T-helper 1 cell (primary cell): ENCODE measurements around the gene SIGLEC6.

Experiments
- DNase-seq, 5 donors: peaks; one replicate each; pipeline ENCODE4 v3.0.0-alpha.2; 2012 to 2020

Gene SIGLEC6

DNA sequence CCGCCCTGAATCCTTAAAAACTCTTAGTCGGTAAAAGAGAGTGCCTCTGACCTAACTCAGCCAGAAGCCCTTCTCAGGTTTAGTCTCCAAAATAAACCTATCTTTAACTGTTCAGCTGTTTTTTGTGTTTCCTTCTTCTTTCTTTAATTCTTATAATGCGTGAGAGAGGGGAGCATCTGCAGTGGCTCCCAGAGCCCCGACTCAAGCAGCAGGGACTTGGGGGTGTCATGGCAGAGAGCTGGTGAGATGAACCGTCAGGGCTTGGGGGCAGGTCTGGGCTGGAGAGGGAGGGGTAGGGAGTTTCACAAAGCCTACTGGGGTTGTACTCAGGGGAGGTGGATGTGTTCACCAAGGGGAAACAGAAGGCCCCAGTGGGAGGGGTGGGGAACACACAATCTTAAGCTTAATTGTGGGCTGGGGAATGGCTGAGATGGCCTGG lies 16.8 kb upstream of the SIGLEC6 start:
- DNase-seq = no peak

DNA sequence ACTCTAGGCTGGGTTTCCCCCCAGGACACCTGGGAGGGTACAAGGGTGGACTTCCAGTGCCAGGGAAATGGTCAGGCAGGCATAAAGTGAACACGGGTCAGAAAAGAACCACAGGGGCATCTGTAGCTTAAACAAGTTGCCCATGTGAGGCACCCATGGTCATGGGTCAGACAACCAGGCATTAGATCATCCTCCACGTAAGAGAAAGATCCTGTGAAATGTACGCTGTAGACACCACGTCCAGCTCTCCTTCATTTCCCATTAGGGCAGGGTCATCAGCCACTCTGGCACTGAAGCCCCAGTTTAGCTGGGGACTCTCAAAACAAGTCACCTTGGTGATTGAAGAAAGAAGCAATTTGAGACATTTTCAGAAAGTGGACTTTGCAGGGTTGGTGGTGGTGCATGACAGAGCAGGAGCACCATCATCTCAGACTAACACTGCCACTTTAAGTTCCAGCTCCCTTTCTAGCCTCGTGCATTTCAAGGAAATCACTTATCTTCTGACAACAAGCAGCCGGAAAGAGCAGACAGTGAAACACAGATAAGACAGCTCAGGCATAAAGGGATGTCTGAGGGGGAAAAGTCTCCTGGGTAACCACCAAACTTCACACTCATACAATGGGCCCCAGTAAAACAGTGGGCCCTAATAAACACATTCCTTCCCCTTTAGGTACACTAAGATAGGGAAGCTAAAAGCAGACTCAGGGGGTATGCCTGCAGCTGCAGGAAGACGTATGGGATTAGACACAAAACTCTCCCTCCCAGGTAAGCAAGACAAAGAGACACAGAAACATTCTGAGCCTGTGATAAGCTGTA lies 16.1 kb upstream of the SIGLEC6 start:
- peak in 1 of 5 donors; percentile 9 for DNase-seq

GRCh38 chr19:51546650-51547396 lies 15.4 kb upstream of the SIGLEC6 start:
- peak in 1 of 5 donors; percentile 22 for DNase-seq

DNA sequence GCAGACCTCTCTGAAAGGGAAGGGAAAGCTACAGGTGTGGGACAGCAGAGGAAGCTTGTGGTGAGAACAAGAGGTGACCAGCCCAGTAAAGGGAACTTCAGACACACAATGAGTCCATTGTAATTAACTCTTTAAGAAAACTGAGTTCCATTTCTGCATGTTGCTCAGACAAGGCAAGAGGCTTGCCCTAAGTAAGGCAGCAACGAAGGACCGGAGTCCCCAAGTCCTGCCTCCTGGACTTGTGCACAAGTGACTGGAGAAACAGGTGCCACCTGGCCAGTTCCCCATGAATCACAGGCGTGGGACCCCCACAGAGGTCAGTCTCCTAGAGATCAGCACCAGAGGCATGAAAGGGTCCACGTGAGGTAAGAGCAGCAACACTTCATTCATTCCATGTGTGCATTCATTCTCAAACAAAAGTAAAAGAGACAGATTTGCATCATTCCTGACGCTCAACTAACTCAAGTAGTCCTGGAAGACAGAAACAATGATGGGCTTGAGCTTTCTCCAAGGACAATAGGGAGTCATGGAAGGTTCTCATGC lies 14.7 kb upstream of the SIGLEC6 start:
- no peak for DNase-seq

- DNase-seq = no peak
Observed at GRCh38 chr19:51544038-51544437, 12.6 kb upstream of the SIGLEC6 start.

DNA sequence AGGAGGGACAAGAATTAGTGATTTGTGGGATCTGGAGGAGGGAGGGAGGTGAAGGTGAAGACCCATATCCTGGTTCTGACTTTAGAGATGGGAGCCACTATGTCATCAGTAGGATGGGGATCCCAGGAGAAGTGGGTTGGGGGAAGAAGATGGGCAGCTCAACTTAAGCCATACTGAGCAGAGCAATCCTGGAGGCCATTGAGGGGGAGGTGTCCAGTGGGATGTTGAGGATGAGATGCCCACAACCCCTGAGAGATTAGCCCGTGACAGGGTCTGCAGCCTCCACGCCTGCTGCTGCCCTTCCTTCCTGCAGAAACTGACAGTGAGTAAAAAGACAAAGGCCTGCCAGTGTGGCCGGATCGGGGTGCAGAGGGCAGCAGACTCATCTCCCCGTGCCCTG lies 11.2 kb upstream of the SIGLEC6 start:
- no peak for DNase-seq

DNA sequence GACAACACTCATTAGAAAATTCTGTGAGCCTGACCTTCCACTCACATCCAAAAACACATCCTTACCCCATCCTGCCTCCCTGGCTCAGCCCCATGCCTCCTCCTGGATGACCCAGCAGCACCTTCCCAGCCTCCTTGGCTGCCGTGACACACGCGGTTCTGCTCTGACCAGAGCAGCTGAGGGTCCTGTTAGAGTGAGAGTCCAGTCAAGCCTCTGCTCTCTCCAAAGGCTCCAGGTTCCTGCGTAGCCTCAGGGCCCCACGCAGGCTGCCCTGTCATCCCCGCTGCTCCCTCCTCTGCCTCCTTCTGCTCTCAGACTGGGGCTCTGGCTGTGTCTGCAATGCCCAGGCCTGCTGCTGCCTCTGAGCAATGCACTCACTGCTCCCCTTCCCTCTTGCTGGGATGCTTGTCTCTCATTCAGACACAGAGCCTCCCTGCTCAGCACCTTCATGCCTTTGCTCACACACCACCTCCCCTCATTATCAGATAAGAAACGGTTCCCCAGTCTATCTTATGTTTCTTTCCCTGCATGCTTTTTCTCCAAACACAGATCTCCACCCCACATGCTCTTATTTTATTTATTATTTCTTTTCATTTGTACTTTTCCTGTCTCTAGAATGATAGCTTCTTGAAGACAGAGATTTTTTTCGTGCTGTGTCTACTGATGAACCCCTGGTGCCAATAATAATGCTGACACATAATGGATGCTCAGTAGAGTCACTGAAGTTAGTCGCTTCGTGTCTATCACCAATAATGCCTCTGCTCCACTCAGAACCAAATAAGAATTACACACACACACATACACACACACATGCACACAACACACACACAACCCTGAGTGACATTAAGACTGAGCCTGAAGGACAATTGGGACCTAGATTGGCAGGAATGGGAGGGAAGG lies 10.2 kb upstream of the SIGLEC6 start:
- DNase-seq = no peak

- no peak for DNase-seq
Observed at GRCh38 chr19:51539821-51540366, 8.4 kb upstream of the SIGLEC6 start.

DNA sequence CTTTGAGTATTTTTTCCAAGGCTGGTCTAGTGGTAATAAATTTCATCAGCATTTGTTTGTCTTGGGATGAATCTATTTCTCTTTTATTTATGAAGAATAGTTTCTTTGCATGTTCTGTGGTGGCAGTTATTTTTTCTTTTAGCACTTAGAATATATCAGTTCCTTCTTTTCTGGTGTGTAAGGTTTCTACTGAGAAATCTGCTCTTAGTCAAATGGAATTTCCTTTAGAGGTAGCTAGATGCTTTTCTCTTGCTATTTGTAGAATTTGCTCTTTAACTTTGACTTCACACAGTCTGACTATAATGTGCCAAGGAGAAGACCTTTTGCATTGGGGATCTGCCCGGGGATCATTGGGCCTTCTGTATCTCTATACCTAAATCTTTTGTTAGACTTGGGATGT lies 4.1 kb upstream of the SIGLEC6 start:
- no peak for DNase-seq

GRCh38 chr19:51530616-51531015 lies 854 bp downstream of the SIGLEC6 start:
- DNase-seq = no peak

- DNase-seq = no peak
Observed at GRCh38 chr19:51529301-51529700, 2.2 kb downstream of the SIGLEC6 start.

GRCh38 chr19:51525651-51526050 lies 5.8 kb downstream of the SIGLEC6 start:
- DNase-seq = no peak

DNA sequence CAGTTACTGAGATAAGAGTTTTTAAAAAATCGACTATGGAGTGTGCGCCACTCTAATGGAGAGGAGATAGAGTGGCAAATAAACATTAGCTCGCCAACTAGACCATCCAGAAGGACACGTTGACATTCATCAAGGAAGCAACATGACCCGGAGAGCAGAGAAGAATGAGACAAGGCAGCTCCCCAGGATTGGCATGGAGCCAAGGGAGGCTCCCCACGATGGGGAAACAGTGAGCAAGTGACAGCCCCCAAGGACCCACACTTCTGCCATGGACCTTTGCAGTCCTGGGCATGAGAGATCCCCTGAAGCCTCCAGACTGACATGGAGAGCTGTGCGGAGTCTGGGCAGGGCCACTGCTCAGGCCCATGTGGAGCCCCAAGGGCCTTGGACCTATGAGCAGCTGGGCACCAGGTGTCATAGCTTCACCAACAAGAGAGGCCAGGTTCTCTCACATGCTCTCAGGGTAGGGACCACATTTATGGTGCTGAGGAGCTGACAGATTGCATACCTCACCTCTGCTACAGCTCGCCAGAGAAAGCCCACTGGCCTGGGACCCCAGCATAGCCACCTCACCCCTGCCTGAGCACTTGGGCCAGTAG lies 6.7 kb downstream of the SIGLEC6 start:
- no peak for DNase-seq

GRCh38 chr19:51521781-51522180 lies 9.7 kb downstream of the SIGLEC6 start:
- no peak for DNase-seq

DNA sequence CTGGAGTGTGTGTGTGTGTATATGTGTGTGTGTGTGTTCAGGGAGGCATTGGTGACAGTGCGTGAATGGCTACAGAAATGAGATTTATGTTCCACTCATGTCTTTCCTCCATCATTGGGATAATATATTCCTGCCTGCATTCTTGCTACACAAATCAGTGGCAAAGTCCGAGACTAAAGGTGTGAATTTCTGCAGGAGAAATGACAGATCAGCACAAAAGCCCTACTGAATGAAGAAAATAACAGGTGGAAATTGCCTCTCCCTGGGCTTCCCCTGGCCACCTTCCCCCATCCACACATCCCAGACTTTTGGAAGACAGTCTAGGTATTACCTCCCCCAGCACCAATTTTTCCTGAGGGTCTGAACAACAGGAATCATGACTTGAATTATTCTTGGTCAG lies 10.1 kb downstream of the SIGLEC6 start:
- DNase-seq = no peak

DNA sequence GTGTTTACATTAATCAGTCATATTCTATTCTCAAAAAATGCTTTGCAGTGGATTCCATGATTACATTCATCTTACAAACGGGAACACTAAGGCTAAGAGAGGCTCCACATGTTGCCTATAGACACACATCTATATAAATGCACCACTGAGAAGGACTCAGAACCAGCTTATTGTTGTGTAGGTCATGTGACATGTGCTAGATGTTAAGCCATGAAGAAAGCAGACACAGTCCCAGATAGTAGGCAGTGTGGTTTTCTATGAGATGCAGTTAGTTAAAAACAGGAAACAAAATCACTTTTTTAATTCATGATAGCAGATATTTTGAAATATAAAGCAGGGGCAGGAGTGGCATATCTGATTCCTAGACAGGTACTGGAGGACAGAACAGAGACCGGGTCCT lies 10.7 kb downstream of the SIGLEC6 start:
- DNase-seq = no peak

DNA sequence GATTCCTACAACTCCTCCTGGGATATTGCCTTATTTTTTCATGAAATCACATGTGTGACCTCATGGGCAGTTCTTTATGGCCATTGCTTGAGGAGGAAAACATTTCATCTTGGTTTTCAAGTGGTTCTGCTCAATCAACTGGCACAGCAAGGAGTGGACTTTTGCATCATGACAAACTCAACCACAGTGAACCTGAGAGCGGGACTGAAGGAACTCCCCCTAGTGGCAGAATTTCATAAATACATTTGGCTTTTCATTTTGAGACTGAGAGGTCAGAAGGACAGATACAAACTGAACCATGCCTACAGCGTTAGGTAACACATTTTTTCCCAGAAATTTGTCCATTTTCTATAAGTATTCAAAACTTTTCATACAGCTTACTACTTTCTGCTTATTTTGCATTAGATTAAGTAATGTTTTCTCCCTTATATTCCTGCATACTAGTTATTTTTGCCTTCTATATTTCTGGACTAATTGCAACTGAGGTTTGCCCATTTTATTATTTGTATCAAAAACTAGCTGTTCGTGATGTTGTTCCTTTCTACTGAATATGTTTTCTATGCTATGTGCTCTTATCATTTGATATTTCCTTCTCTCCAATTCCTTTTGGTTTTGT lies 16.5 kb downstream of the SIGLEC6 start:
- peak in 2 of 5 donors; percentile 16 to 49 for DNase-seq

DNA sequence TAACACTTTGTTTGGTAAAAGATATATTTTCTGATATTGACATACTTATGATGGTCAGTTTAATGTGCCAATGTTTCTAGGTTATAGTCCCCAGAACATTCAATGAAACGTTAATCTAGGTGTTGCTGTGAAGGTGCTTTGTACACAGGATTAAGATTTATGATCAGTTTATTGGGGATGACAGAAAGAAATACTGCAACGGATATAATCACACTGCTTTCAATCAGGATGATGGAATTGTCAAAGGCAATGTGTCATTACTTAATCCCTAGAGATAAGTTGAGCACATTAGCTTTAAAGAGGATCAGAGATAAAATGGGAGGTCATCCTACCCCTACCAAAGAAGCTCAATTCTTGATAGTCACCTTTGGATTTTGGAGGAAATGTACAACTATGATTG lies 17.5 kb downstream of the SIGLEC6 start:
- no peak for DNase-seq

DNA sequence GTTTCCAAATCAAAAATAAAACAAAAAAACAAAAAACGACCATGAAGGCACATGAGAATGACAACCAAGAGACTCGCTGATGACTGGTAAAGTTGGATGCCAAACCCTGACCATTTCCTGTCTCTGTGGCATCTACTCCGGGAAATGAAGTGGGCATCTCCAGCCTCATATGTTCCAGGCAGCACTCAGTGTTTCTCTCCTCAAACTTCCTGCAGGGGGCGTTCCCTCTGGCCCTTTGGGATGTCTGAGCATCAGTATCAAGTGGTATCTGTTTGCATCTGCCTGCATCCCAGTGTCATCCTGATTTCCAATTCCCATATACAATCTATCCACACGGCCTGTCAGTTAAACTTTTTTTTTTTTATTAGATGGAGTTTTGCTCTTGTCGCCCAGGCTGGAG lies 20.1 kb downstream of the SIGLEC6 start:
- peak in 1 of 5 donors; percentile 8 for DNase-seq

DNA sequence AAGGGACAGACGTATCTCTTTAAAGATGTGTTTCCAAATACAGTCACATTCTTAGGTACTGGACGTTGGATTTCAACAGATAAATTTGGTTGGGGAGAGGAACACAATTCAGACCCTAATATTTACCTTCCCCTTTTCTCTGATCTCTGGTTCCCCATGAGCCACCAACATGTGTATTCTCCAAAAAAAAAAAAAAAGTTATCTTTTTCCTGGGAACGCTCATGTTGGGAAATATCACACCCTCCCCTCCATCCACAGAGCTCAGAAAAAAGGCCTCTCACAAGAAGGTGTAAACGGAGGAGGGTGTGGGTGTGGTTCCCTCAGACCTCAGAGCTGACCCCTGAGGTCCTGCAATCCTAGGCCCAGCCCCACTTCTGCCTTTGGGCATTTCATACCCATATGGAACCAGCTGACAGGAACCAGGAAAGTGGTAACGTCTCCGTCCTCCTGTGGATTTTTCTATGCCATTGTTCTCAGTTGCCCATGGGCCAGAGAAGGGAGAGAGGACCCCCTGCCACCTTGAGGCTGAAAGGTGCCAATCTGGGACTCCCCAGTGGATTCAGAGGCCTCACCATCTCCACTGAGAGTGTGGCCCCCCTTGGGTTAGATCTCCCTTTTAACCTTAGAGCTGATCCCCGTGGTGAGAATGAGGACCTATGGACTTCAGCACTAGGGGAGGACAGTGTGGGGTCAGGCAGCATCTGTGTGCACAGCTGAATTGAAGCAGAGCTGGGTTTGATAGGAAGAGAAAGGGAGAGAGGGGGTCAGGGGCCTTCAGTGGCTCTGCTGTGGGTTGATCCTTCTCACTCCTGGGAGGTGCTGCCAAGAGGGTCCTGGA lies 21.4 kb downstream of the SIGLEC6 start:
- no peak for DNase-seq
